ENCODE data around the gene POLR2F.
"Not testable (repeated sequence)": the region's sequence is repeated elsewhere in the genome, so short reads cannot be mapped to it uniquely, and the experiment has no call there.

The POLR2F gene

GRCh38 chr22:37952629-37953028 is 870 bp upstream of the POLR2F start:
- not testable (repeated sequence) for DNase-seq (ENCODE audit: low read depth in 2 of 3, low spot score in 1 of 3)

- DNase-seq (ENCODE audit: low read depth in 2 of 3, low spot score in 1 of 3), result no peak
Measured at GRCh38 chr22:37953062-37953436, 450 bp upstream of the POLR2F start.

- no peak for DNase-seq (ENCODE audit: low read depth in 2 of 3, low spot score in 1 of 3)
Measured at GRCh38 chr22:37954686-37955085, 1.2 kb downstream of the POLR2F start.

GRCh38 chr22:37955825-37956397 is 2.4 kb downstream of the POLR2F start:
- DNase-seq (ENCODE audit: low read depth in 2 of 3, low spot score in 1 of 3), result not testable (repeated sequence)

GRCh38 chr22:37957232-37957631 is 3.7 kb downstream of the POLR2F start:
- no peak for DNase-seq (ENCODE audit: low read depth in 2 of 3, low spot score in 1 of 3)

GRCh38 chr22:37959231-37959825 is 5.8 kb downstream of the POLR2F start:
- DNase-seq (ENCODE audit: low read depth in 2 of 3, low spot score in 1 of 3), result no peak

- no peak for DNase-seq (ENCODE audit: low read depth in 2 of 3, low spot score in 1 of 3)
Measured at GRCh38 chr22:37961062-37961461, 7.6 kb downstream of the POLR2F start.

GRCh38 chr22:37965940-37966664 is 12.6 kb downstream of the POLR2F start:
- no peak for DNase-seq (ENCODE audit: low read depth in 2 of 3, low spot score in 1 of 3)

GRCh38 chr22:37967147-37967546 is 13.6 kb downstream of the POLR2F start:
- no peak for DNase-seq (ENCODE audit: low read depth in 2 of 3, low spot score in 1 of 3)

GRCh38 chr22:37967637-37968451 is 14.3 kb downstream of the POLR2F start:
- DNase-seq (ENCODE audit: low read depth in 2 of 3, low spot score in 1 of 3), result no peak

- no peak for DNase-seq (ENCODE audit: low read depth in 2 of 3, low spot score in 1 of 3)
Measured at GRCh38 chr22:37968452-37969251, 15.2 kb downstream of the POLR2F start.

- no peak for DNase-seq (ENCODE audit: low read depth in 2 of 3, low spot score in 1 of 3)
Measured at GRCh38 chr22:37970864-37971263, 17.4 kb downstream of the POLR2F start.

- DNase-seq (ENCODE audit: low read depth in 2 of 3, low spot score in 1 of 3), result no peak
Measured at GRCh38 chr22:37971475-37972434, 18.3 kb downstream of the POLR2F start.

- no peak for DNase-seq (ENCODE audit: low read depth in 2 of 3, low spot score in 1 of 3)
Measured at GRCh38 chr22:37972527-37972926, 19.0 kb downstream of the POLR2F start.

GRCh38 chr22:37973271-37974170 is 20.0 kb downstream of the POLR2F start:
- DNase-seq (ENCODE audit: low read depth in 2 of 3, low spot score in 1 of 3), result no peak

GRCh38 chr22:37975153-37975552 is 21.7 kb downstream of the POLR2F start:
- no peak for DNase-seq (ENCODE audit: low read depth in 2 of 3, low spot score in 1 of 3)

- DNase-seq (ENCODE audit: low read depth in 2 of 3, low spot score in 1 of 3), result not testable (repeated sequence)
Measured at GRCh38 chr22:37976022-37976421, 22.5 kb downstream of the POLR2F start.

- DNase-seq (ENCODE audit: low read depth in 2 of 3, low spot score in 1 of 3), result no peak
Measured at GRCh38 chr22:37976547-37976946, 23.0 kb downstream of the POLR2F start.

- DNase-seq (ENCODE audit: low read depth in 2 of 3, low spot score in 1 of 3), result no peak
Measured at GRCh38 chr22:37979782-37980181, 26.3 kb downstream of the POLR2F start.
